Neuronal stem cell (in vitro differentiated cells): ENCODE measurements around the gene SORCS2.

Experiments used
- DNase-seq: peaks from one replicate; pipeline ENCODE4 v3.0.0-alpha.2; 2013; ENCODE audit warnings: low spot score
- H2AFZ ChIP-seq: one replicate; pipeline ENCODE4 v1.6.1; 2013; ENCODE audit warnings: mild to moderate bottlenecking, low read length, inconsistent platforms
- H2AK5ac ChIP-seq: 2 replicates; pipeline ENCODE4 v1.6.1; 2013; ENCODE audit warnings: low read depth, mild to moderate bottlenecking, inconsistent platforms, low read length, moderate library complexity, mixed read lengths
- H2BK120ac ChIP-seq: 2 replicates; pipeline ENCODE4 v1.6.1; 2013; ENCODE audit warnings: low read depth, mild to moderate bottlenecking, inconsistent platforms, low read length, moderate library complexity, mixed read lengths
- H2BK12ac ChIP-seq: one replicate; pipeline ENCODE4 v1.6.1; 2013; ENCODE audit warnings: low read length, inconsistent platforms
- H2BK15ac ChIP-seq: 2 replicates; pipeline ENCODE4 v1.6.1; 2013; ENCODE audit warnings: mild to moderate bottlenecking, low read length, inconsistent platforms, mixed read lengths
- H2BK5ac ChIP-seq: one replicate; pipeline ENCODE4 v1.6.1; 2013; ENCODE audit warnings: inconsistent platforms, mild to moderate bottlenecking, low read length, moderate library complexity
- H3K14ac ChIP-seq: one replicate; pipeline ENCODE4 v1.6.1; 2013; ENCODE audit warnings: low read length, inconsistent platforms
- H3K18ac ChIP-seq: 2 replicates; pipeline ENCODE4 v1.6.1; 2013; ENCODE audit warnings: low read length, inconsistent platforms
- H3K23ac ChIP-seq: 2 replicates; pipeline ENCODE4 v1.6.1; 2013; ENCODE audit warnings: low read depth, mild to moderate bottlenecking, mixed read lengths, low read length, inconsistent platforms; ENCODE audit not compliant: poor library complexity
- H3K27ac ChIP-seq: replicated peaks from 3 replicates; pipeline ENCODE4 v1.5.1; 2013; ENCODE audit warnings: low read length, inconsistent platforms
- H3K27me3 ChIP-seq, 3 experiments: 2 replicates each; pipeline ENCODE4 v1.6.1; 2013; ENCODE audit warnings: low read length in 3 of 3, mild to moderate bottlenecking in 2 of 3, inconsistent platforms in 1 of 3, low read depth in 1 of 3, mixed read lengths in 1 of 3, moderate library complexity in 1 of 3; ENCODE audit not compliant: control insufficient read depth in 3 of 3, insufficient read depth in 3 of 3
- H3K36me3 ChIP-seq, 2 donors: replicated peaks in 1 of 2; 2 replicates each; pipeline ENCODE4 v1.6.1; 2013; ENCODE audit warnings: low read length in 2 of 2; ENCODE audit not compliant: control insufficient read depth in 2 of 2, insufficient read depth in 2 of 2
- H3K4ac ChIP-seq: 2 replicates; pipeline ENCODE4 v1.6.1; 2013; ENCODE audit warnings: inconsistent platforms, mild to moderate bottlenecking, low read length, moderate library complexity
- H3K4me1 ChIP-seq, 2 donors: 1 replicate in 1 of 2; 2 replicates in 1 of 2; pipeline ENCODE4 v1.6.1; 2013; ENCODE audit warnings: low read length in 2 of 2, low read depth in 1 of 2; ENCODE audit not compliant: control insufficient read depth in 2 of 2, insufficient read depth in 1 of 2
- H3K4me2 ChIP-seq: one replicate; pipeline ENCODE4 v1.6.1; 2013; ENCODE audit warnings: mild to moderate bottlenecking, low read length, inconsistent platforms; ENCODE audit not compliant: insufficient read depth, poor library complexity, severe bottlenecking
- H3K4me3 ChIP-seq, 2 donors: 2 replicates each; pipeline ENCODE4 v1.5.1; 2013; ENCODE audit warnings: low read length in 2 of 2, mild to moderate bottlenecking in 2 of 2, inconsistent platforms in 1 of 2, moderate library complexity in 1 of 2
- H3K79me1 ChIP-seq: one replicate; pipeline ENCODE4 v1.6.1; 2013; ENCODE audit warnings: low read depth, mild to moderate bottlenecking, inconsistent platforms, low read length, moderate library complexity
- H3K9ac ChIP-seq: one replicate; pipeline ENCODE4 v1.6.1; 2013; ENCODE audit warnings: mild to moderate bottlenecking, low read depth, low read length, inconsistent platforms; ENCODE audit not compliant: poor library complexity
- H3K9me3 ChIP-seq, 2 donors: replicated peaks in 1 of 2; 2 replicates each; pipeline versions ENCODE3 to v1.6.1; 2013; ENCODE audit warnings: low read length in 2 of 2, mild to moderate bottlenecking in 2 of 2, inconsistent platforms in 1 of 2, low read depth in 1 of 2, mixed read lengths in 1 of 2, moderate library complexity in 1 of 2; ENCODE audit not compliant: control insufficient read depth in 2 of 2, insufficient read depth in 1 of 2
- H4K8ac ChIP-seq: one replicate; pipeline ENCODE4 v1.6.1; 2013; ENCODE audit warnings: low read depth, mild to moderate bottlenecking, inconsistent platforms, low read length, moderate library complexity
- H4K91ac ChIP-seq: one replicate; pipeline ENCODE4 v1.6.1; 2013; ENCODE audit warnings: low read length, low read depth, mild to moderate bottlenecking, inconsistent platforms; ENCODE audit not compliant: poor library complexity
- WGBS, 2 donors: extraction: QIAGEN DNeasy Blood & Tissue Kit; methylation state at CpG; one replicate each; pipeline ENCODE4 v1.1.7; 2013; ENCODE audit warnings: missing lambda C conversion rate in 2 of 2, mixed read lengths in 1 of 2; ENCODE audit not compliant: insufficient read length in 2 of 2, insufficient replicate concordance in 1 of 2; ENCODE audit errors: extremely low coverage in 2 of 2; 5-methylcytosine and 5-hydroxymethylcytosine counted together

Gene SORCS2

DNA sequence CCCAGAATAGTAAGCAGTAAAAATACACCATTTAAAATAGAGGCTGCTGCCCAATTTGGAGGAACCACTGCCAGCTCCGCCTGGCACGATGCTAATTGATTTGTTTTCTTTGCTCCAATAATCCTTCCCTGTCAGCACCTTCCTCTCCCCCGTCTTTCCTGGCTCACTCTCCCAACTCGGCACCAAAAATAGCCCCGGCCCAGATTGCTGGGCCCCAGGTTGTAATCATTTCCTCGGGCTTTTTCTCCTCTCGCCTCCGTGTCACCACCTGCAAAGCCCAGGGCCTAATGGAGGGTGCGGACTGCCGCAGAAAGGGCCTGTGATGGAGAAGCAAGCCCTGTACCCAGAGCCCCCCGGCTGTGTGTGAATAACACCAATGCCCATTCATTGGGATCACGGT lies 440.0 kb downstream of the SORCS2 start:
- Histone ChIP-seq H4K91ac (no peak overlapping the region), H2BK5ac (no peak overlapping the region), H3K4me3 (no peak overlapping the region), H3K36me3 (peaks cover 0 to 2% of the 10 kb centered on the region in 2 donors), H3K18ac (no peak overlapping the region), H3K4me1 (peaks cover 0 to 6% of the 10 kb centered on the region in 2 donors), H3K79me1 (no peaks in the 10 kb centered on the region), H2AFZ (no peak overlapping the region), H3K9me3 (peaks cover 0 to 5% of the 10 kb centered on the region in 2 donors), H3K9ac (no peak overlapping the region), H2BK120ac (no peak overlapping the region), H3K14ac (no peak overlapping the region), H3K4ac (no peak overlapping the region), H3K4me2 (no peak overlapping the region), H4K8ac (no peak overlapping the region), H2BK12ac (no peak overlapping the region), H3K23ac (no peak overlapping the region), H2AK5ac (no peak overlapping the region), H3K27me3 (peaks cover 0 to 10% (median 0%) of the 10 kb centered on the region in 3 experiments), H3K27ac (no peak overlapping the region), H2BK15ac (no peak overlapping the region)
- DNase-seq: no peak
- no CpG with 5 or more reads among the region's 12 CpGs for WGBS, 2 donors

GRCh38 chr4:7632971-7633370 lies 440.6 kb downstream of the SORCS2 start:
- no peak overlapping the region for H3K23ac ChIP-seq
- no peak overlapping the region for H2BK12ac ChIP-seq
- WGBS, 2 donors: no CpG with 5 or more reads among the region's 5 CpGs

GRCh38 chr4:7634661-7635251 lies 442.4 kb downstream of the SORCS2 start:
- Histone ChIP-seq H2BK5ac (no peak overlapping the region), H3K79me1 (no peaks in the 10 kb centered on the region), H3K4me2 (no peak overlapping the region), H2AK5ac (no peak overlapping the region), H3K4me1 (peaks cover 0 to 6% of the 10 kb centered on the region in 2 donors), H2BK15ac (no peak overlapping the region), H2AFZ (no peak overlapping the region), H3K27ac (no peak overlapping the region), H3K9ac (no peak overlapping the region), H2BK12ac (no peak overlapping the region), H3K9me3 (peaks cover 0 to 4% of the 10 kb centered on the region in 2 donors), H2BK120ac (no peak overlapping the region), H3K27me3 (peaks cover 0 to 10% (median under 1%) of the 10 kb centered on the region in 3 experiments), H3K14ac (peak overlapping the region; percentile 9), H3K23ac (no peak overlapping the region), H3K4me3 (no peak overlapping the region), H3K4ac (no peak overlapping the region), H4K91ac (no peak overlapping the region), H3K18ac (peak overlapping the region; percentile 7), H4K8ac (no peak overlapping the region), H3K36me3 (peaks cover 0 to 2% of the 10 kb centered on the region in 2 donors)
- WGBS, 2 donors: no CpG with 5 or more reads among the region's 12 CpGs
- no peak for DNase-seq

More at GRCh38 chr4:7632971-7633370, 440.6 kb downstream of the SORCS2 start:
- no peak overlapping the region for H3K4me2 ChIP-seq
- H3K36me3 ChIP-seq: peaks cover 0 to 2% of the 10 kb centered on the region in 2 donors
- peak overlapping the region; percentile 32 for H3K18ac ChIP-seq
- no peak overlapping the region for H2BK5ac ChIP-seq
- H2BK15ac ChIP-seq: no peak overlapping the region
- no peak overlapping the region for H3K9ac ChIP-seq
- H4K91ac ChIP-seq: no peak overlapping the region
- H2AK5ac ChIP-seq: no peak overlapping the region
- H3K27ac ChIP-seq: no peak overlapping the region
- no peak overlapping the region for H3K4me3 ChIP-seq
- peaks cover 0 to 5% of the 10 kb centered on the region in 2 donors for H3K9me3 ChIP-seq
- H3K79me1 ChIP-seq: no peaks in the 10 kb centered on the region
- H2BK120ac ChIP-seq: no peak overlapping the region
- no peak overlapping the region for H3K4ac ChIP-seq
- peaks cover 0 to 6% of the 10 kb centered on the region in 2 donors for H3K4me1 ChIP-seq
- no peak overlapping the region for H4K8ac ChIP-seq
- no peak overlapping the region for H2AFZ ChIP-seq
- no peak for DNase-seq
- peaks cover 0 to 10% (median 0%) of the 10 kb centered on the region in 3 experiments for H3K27me3 ChIP-seq
- H3K14ac ChIP-seq: no peak overlapping the region

DNA sequence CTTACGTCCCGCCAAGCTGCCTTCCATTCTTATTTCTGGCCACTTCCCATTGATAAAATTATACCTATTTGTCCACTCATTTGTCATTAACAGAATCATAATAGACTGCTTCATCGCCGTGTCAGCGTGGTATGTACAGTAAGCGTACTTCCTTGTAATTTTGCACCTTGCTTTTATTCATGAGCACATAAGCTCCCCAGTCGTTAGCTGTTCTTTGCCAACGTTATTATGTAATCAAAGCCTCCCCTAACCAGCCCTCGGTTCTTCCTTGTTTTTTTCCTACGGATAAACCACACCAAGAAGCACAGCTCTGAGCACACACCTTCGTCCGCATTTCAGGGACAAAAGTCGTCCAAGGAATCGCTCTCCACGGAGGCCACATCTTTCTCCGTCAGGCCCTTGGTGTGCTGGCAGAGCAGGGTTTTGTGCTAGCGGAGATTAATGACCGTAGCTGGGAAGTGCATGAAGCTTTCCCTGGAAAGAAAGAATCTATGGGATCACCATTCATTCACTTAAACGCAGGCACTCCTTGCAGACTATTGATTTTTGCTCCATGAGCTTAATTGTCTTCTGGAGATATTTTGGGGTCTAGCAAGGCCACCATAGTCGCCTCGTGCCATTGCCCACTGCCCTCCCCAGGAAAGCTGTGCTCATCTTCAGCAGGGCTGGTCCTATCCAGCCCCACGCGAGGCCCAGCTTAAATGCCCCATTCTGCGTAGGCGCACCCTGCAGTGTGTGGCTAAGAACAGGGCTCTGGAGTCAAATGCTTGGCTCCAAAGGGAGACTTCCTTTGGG lies 443.3 kb downstream of the SORCS2 start:
- Histone ChIP-seq H2BK120ac (no peak overlapping the region), H3K4me3 (no peak overlapping the region), H3K9me3 (peaks cover 0 to 5% of the 10 kb centered on the region in 2 donors), H3K14ac (no peak overlapping the region), H2AK5ac (no peak overlapping the region), H3K9ac (no peak overlapping the region), H2AFZ (no peak overlapping the region), H3K27me3 (peaks cover 0 to 4% (median 4%) of the 10 kb centered on the region in 3 experiments), H3K18ac (peak overlapping the region; percentile 38), H4K91ac (no peak overlapping the region), H3K27ac (no peak overlapping the region), H3K23ac (no peak overlapping the region), H3K4me1 (peaks cover 0 to 6% of the 10 kb centered on the region in 2 donors), H3K36me3 (no peaks in the 10 kb centered on the region), H3K4me2 (no peak overlapping the region), H3K79me1 (no peaks in the 10 kb centered on the region), H2BK5ac (no peak overlapping the region), H2BK15ac (no peak overlapping the region), H3K4ac (no peak overlapping the region), H2BK12ac (no peak overlapping the region), H4K8ac (no peak overlapping the region)
- DNase-seq: no peak
- WGBS, 2 donors: no CpG with 5 or more reads among the region's 25 CpGs
